ENCODE data around the gene SH3TC2.
A peak's percentile ranks its signal among the peaks of the same experiment; 100 is the strongest.

The SH3TC2 gene

GRCh38 chr5:148969291-148969690 lies 93.6 kb downstream of the SH3TC2 start:
- no peak overlapping the region for H3K4me3 ChIP-seq (ENCODE audit: low read length)
- no peak for TF ChIP-seq CTCF (conservative IDR thresholded peaks at IDR 0.05; ENCODE audit: low read length)
- peak; percentile 50 for DNase-seq (ENCODE audit: low read depth)

- no peak overlapping the region for H3K4me3 ChIP-seq (ENCODE audit: low read length)
- DNase-seq (ENCODE audit: low read depth): peak; percentile 73
- TF ChIP-seq CTCF (conservative IDR thresholded peaks at IDR 0.05; ENCODE audit: low read length): no peak
These were observed 94.6 kb downstream of the SH3TC2 start for GRCh38 chr5:148968311-148968710.

GRCh38 chr5:148967783-148968182 lies 95.1 kb downstream of the SH3TC2 start:
- no peak for TF ChIP-seq CTCF (conservative IDR thresholded peaks at IDR 0.05; ENCODE audit: low read length)
- no peak for DNase-seq (ENCODE audit: low read depth)
- H3K4me3 ChIP-seq (ENCODE audit: low read length): no peak overlapping the region

- no peak for TF ChIP-seq CTCF (conservative IDR thresholded peaks at IDR 0.05; ENCODE audit: low read length)
- no peak overlapping the region for H3K4me3 ChIP-seq (ENCODE audit: low read length)
- DNase-seq (ENCODE audit: low read depth): no peak
These were observed 95.9 kb downstream of the SH3TC2 start for GRCh38 chr5:148966938-148967337.

- no peak overlapping the region for H3K4me3 ChIP-seq (ENCODE audit: low read length)
- no peak for TF ChIP-seq CTCF (conservative IDR thresholded peaks at IDR 0.05; ENCODE audit: low read length)
- no peak for DNase-seq (ENCODE audit: low read depth)
These were observed 96.5 kb downstream of the SH3TC2 start for GRCh38 chr5:148966348-148966747.

GRCh38 chr5:148965511-148966265 lies 97.2 kb downstream of the SH3TC2 start:
- peak; percentile 98 for DNase-seq (ENCODE audit: low read depth)

More at GRCh38 chr5:148965511-148966265, 97.2 kb downstream of the SH3TC2 start:
- no peak overlapping the region for H3K4me3 ChIP-seq (ENCODE audit: low read length)
- no peak for TF ChIP-seq CTCF (conservative IDR thresholded peaks at IDR 0.05; ENCODE audit: low read length)

All from AG10803 (cell line).